ENCODE results near the gene MKNK2.

MKNK2 gene

DNA sequence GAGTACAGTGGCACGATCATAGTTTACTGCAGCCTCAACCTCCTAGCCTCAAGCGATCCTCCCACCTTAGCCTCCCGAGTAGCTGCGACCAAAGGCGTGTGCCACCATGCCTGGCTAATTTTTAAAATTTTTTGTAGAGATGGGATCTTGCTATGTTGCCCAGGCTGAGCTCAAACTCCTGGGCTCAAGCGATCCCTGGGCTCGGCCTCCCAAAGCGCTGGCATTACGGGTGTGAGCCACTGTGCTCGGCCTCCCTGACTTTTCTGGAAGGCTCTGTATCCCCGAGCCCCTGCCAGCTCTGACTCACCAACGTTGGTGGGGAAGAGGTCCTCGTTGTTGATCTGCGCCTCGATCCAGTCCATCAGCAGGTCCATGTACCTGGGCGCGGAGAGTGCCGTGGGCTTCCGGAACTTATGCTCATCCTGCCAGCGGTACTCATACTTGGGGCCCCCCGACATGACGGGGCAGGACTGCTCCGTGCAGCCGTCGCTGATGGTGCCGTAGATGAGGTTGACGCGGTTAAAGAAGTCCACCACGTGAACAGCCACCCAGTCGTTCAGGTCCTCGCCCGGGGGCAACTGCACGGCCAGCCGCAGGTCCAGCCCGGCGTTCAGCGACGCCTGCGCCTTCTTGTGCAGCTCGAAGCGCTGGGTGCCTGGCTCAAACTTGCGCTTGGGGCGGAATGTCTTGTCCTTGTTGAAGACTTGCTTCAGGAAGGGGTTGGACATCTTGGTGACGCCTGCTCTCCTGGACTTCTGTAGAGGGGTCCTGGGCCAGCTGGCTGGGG lies 27.0 kb upstream of the MKNK2 start:
- H3K4me3 ChIP-seq (ENCODE audit: low read depth, low read length) = no peak overlapping the region
- TF ChIP-seq, protein P1, sequence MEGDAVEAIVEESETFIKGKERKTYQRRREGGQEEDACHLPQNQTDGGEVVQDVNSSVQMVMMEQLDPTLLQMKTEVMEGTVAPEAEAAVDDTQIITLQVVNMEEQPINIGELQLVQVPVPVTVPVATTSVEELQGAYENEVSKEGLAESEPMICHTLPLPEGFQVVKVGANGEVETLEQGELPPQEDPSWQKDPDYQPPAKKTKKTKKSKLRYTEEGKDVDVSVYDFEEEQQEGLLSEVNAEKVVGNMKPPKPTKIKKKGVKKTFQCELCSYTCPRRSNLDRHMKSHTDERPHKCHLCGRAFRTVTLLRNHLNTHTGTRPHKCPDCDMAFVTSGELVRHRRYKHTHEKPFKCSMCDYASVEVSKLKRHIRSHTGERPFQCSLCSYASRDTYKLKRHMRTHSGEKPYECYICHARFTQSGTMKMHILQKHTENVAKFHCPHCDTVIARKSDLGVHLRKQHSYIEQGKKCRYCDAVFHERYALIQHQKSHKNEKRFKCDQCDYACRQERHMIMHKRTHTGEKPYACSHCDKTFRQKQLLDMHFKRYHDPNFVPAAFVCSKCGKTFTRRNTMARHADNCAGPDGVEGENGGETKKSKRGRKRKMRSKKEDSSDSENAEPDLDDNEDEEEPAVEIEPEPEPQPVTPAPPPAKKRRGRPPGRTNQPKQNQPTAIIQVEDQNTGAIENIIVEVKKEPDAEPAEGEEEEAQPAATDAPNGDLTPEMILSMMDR (IDR thresholded peaks at IDR 0.05; ENCODE audit: low read depth, low read length, missing control alignments) = no peak
- no peak for DNase-seq (ENCODE audit: low read depth)

DNA sequence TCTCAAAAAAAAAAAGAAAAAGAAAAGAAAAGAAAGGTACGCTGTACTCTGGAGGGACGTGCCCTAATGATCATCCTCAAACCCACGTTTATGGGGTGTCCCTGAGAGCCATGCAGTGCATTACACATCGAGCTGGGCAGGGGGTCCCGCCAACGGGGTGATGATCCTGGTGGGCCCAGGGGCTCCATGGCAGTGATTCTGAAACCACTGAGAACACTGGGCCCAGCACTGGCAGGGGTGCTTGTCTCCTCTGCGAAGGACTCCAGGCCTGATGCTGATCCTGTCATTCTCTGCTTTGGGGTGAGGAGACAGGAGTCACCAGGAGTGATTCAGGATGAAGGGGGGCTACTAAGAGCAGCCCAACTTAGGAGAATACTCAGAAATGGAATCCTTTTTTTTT lies 26.4 kb upstream of the MKNK2 start:
- H3K4me3 ChIP-seq (ENCODE audit: low read depth, low read length) = no peak overlapping the region
- TF ChIP-seq, protein P1 (IDR thresholded peaks at IDR 0.05; ENCODE audit: low read depth, low read length, missing control alignments) = no peak
- no peak for DNase-seq (ENCODE audit: low read depth)

DNA sequence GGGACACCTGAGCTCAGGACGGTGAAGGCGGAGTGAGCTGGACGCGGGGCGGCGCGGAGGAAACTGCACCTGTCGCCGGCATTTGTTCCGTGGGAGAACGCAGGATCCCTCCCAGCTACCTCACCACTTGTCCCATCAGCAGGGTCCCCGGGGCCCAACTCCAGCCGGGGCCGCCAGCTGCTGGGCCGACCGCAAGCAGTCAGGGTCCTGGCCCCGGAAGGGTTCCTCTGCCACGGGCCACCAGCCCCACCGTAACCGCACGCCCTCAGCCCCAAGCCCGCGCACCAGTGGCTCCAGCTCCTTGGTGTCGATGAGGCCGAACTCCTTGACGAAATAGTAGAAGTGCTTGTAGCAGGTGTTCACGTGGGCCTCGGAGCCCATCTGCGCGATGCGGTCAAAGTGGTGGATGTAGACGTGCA lies 25.5 kb upstream of the MKNK2 start:
- no peak for DNase-seq (ENCODE audit: low read depth)
- H3K4me3 ChIP-seq (ENCODE audit: low read depth, low read length) = no peak overlapping the region

DNA sequence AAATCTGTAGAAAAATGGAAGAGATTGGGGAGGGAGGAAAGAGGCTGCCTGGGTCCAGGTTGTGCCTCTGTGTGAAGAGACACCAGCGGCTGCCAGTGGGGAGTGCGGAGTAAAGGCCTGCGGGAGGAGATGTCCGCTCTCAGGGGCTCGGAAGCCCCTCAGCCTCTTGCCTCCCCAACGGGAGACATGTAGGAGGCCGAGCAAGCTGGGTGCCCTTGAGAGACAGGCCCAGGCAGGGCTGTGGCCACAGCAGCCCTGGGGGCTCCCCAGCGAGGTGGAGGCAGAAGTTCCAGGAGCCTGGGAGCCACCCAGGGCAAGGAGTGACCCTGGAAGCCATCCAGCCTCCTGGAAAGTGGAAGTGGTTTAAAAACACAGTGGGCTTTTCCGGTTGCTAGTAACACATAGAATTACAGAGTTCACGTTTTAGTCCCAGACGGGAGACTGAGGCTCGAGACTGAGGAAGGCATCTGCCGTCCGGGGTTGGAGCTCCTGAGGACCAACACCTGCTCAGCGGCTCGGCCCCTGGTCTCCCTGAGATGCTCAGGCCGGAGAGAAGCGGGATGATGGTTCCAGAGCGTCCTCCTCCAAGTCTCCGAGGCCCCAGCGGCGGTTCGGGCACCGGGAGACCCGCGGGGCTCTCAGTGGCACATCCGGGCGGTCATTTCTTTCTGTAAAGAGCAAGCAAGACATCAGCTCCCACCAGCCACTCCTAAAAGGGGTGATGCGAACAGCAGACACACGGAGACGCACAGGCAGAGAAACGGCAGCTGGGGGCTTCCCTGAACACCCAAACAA lies 21.9 kb upstream of the MKNK2 start:
- DNase-seq (ENCODE audit: low read depth) = no peak
- TF ChIP-seq, protein P1 (IDR thresholded peaks at IDR 0.05; ENCODE audit: low read depth, low read length, missing control alignments) = no peak
- no peak overlapping the region for H3K4me3 ChIP-seq (ENCODE audit: low read depth, low read length)

More for the DNA sequence above, 25.5 kb upstream of the MKNK2 start:
- TF ChIP-seq, protein P1 (IDR thresholded peaks at IDR 0.05; ENCODE audit: low read depth, low read length, missing control alignments) = no peak

DNA sequence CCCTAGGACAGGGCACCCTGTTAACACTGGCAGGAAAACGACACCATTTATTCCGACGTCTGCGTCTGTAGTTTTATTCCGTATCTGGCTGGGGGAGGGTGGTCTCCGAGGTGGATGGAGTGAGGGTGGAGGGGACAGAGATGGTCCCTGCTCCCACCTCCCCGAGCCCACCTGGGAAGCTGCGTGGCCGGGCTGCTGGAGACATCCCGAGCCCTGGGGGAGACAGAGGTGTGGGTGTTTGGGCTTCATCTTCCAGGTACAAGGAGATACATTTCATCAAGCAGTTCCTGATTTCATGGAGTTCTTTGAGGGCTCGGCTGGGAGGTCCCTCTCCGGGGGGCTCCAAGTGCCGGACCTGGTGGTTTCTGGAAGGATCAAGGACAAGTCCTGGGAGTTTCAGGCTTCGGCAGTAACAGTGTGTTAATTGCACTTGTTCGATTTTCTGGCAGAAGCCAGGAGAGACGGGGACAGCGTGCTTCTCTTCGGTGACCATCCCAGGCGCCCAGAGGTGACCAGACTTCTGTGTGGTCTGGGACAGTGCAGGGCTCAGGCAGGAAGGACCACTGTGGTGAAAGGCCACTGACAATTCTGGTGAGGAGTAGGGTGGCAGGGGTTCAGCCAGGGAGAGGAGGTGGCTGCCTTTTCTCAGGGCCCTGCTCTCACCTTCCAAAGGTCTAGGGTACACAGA lies 20.1 kb upstream of the MKNK2 start:
- TF ChIP-seq, protein P1 (IDR thresholded peaks at IDR 0.05; ENCODE audit: low read depth, low read length, missing control alignments) = no peak
- no peak for DNase-seq (ENCODE audit: low read depth)
- H3K4me3 ChIP-seq (ENCODE audit: low read depth, low read length) = no peak overlapping the region

DNA sequence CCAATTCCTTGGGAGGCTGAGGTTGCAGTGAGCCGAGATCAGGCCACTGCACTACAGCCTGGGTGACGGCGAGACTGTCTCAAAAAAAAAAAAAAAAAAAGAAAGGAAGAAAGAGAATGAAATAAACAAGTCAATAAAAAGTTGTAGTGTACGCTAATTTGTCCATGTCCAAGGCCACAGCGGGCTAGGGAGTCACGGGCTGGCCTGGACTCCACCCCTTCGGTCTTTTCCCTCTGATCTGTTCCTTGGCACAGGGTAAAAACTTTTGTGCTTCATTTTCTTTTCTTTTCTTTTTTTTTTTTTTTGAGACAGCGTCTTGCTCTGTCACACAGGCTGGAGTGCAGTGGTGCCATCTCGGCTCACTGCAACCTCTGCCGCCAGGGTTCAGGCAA lies 19.4 kb upstream of the MKNK2 start:
- no peak for DNase-seq (ENCODE audit: low read depth)
- TF ChIP-seq, protein P1 (IDR thresholded peaks at IDR 0.05; ENCODE audit: low read depth, low read length, missing control alignments) = no peak
- H3K4me3 ChIP-seq (ENCODE audit: low read depth, low read length) = no peak overlapping the region
